ENCODE data around the gene SPRN.
"Not testable (repeated sequence)": the region's sequence is repeated elsewhere in the genome, so short reads cannot be mapped to it uniquely, and the experiment has no call there.

Gene SPRN

GRCh38 chr10:133424601-133425000 is at the start of gene SPRN:
SPRN (minus strand) TSS chr10:133424625; CDS start chr10:133423681, 944 bp downstream.
- DNase-seq (ENCODE audit: low spot score) = not testable (repeated sequence)

GRCh38 chr10:133474027-133474426 is 49.6 kb upstream of the SPRN start:
- no peak for DNase-seq (ENCODE audit: low spot score)

GRCh38 chr10:133473270-133473669 is 48.8 kb upstream of the SPRN start:
- DNase-seq (ENCODE audit: low spot score) = no peak

GRCh38 chr10:133471300-133472109 is 47.1 kb upstream of the SPRN start:
- no peak for DNase-seq (ENCODE audit: low spot score)

- not testable (repeated sequence) for DNase-seq (ENCODE audit: low spot score)
These were observed 44.8 kb upstream of the SPRN start for GRCh38 chr10:133469205-133469604.

GRCh38 chr10:133467286-133467911 is 43.0 kb upstream of the SPRN start:
- DNase-seq (ENCODE audit: low spot score) = no peak

GRCh38 chr10:133466683-133467275 is 42.4 kb upstream of the SPRN start:
- no peak for DNase-seq (ENCODE audit: low spot score)

- DNase-seq (ENCODE audit: low spot score) = no peak
These were observed 41.6 kb upstream of the SPRN start for GRCh38 chr10:133465950-133466474.

GRCh38 chr10:133465191-133465949 is 40.9 kb upstream of the SPRN start:
- no peak for DNase-seq (ENCODE audit: low spot score)

- DNase-seq (ENCODE audit: low spot score) = no peak
These were observed 40.2 kb upstream of the SPRN start for GRCh38 chr10:133464582-133465031.

- no peak for DNase-seq (ENCODE audit: low spot score)
These were observed 38.3 kb upstream of the SPRN start for GRCh38 chr10:133462512-133463305.

- DNase-seq (ENCODE audit: low spot score) = peak; percentile 92
These were observed 37.4 kb upstream of the SPRN start for GRCh38 chr10:133461841-133462240.

GRCh38 chr10:133461027-133461426 is 36.6 kb upstream of the SPRN start:
- no peak for DNase-seq (ENCODE audit: low spot score)

- DNase-seq (ENCODE audit: low spot score) = no peak
These were observed 35.9 kb upstream of the SPRN start for GRCh38 chr10:133460208-133460769.

GRCh38 chr10:133459454-133460207 is 35.2 kb upstream of the SPRN start:
- DNase-seq (ENCODE audit: low spot score) = no peak

- DNase-seq (ENCODE audit: low spot score) = no peak
These were observed 34.5 kb upstream of the SPRN start for GRCh38 chr10:133458710-133459453.

GRCh38 chr10:133458021-133458709 is 33.7 kb upstream of the SPRN start:
- DNase-seq (ENCODE audit: low spot score) = no peak

GRCh38 chr10:133457100-133457841 is 32.8 kb upstream of the SPRN start:
- no peak for DNase-seq (ENCODE audit: low spot score)

Measured in cerebellar cortex (tissue), 1 donor.